ENCODE results near the gene NTSR1.

The NTSR1 gene

GRCh38 chr20:62804627-62805154 lies 96.1 kb downstream of the NTSR1 start, which contains the start of gene OGFR:
Gene OGFR, plus strand, starts transcription at chr20:62804835. Its CDS starts 25 bp downstream, at chr20:62804860.
- peak; percentile 78 for DNase-seq (ENCODE audit: low read depth)

- DNase-seq (ENCODE audit: low read depth) = peak; percentile 42
Observed at GRCh38 chr20:62805155-62805710, 96.6 kb downstream of the NTSR1 start.

- peak; percentile 41 for DNase-seq (ENCODE audit: low read depth)
Observed at GRCh38 chr20:62805711-62806382, 97.2 kb downstream of the NTSR1 start.

GRCh38 chr20:62806383-62807050 lies 97.9 kb downstream of the NTSR1 start:
- no peak for DNase-seq (ENCODE audit: low read depth)

GRCh38 chr20:62807444-62808210 lies 99.0 kb downstream of the NTSR1 start:
- DNase-seq (ENCODE audit: low read depth) = no peak

- DNase-seq (ENCODE audit: low read depth) = peak; percentile 76
Observed at GRCh38 chr20:62808211-62808865, 99.7 kb downstream of the NTSR1 start.

- DNase-seq (ENCODE audit: low read depth) = no peak
Observed at GRCh38 chr20:62809530-62810428, 101.1 kb downstream of the NTSR1 start.

- no peak for DNase-seq (ENCODE audit: low read depth)
Observed at GRCh38 chr20:62811320-62811719, 102.7 kb downstream of the NTSR1 start.

- no peak for DNase-seq (ENCODE audit: low read depth)
Observed at GRCh38 chr20:62811720-62812119, 103.1 kb downstream of the NTSR1 start.
